ENCODE results near the gene ABCF2.

GRCh38 chr7:151254851-151255250, 27.8 kb upstream of the ABCF2 start:
- TF ChIP-seq RUNX3 (IDR thresholded peaks at IDR 0.05; ENCODE audit: low read length) (no peak), POLR2A (IDR thresholded peaks at IDR 0.05; ENCODE audit: low read depth, low read length) (no peak), ZNF24 (IDR thresholded peaks at IDR 0.05) (no peak), MYC (IDR thresholded peaks at IDR 0.05; ENCODE audit: insufficient read depth, insufficient read length, insufficient replicate concordance, low read length, severe bottlenecking) (no peak), HDGF (IDR thresholded peaks at IDR 0.05) (no peak), CTCF (IDR thresholded peaks at IDR 0.05 in 2 of 3, conservative IDR thresholded peaks at IDR 0.05 in 1 of 3; ENCODE audit: control insufficient read depth in 2 of 3, extremely low read depth in 1 of 3, insufficient read depth in 1 of 3, low read depth in 3 of 3, low read length in 3 of 3) (no peak)
- TF ChIP-seq, protein P1, sequence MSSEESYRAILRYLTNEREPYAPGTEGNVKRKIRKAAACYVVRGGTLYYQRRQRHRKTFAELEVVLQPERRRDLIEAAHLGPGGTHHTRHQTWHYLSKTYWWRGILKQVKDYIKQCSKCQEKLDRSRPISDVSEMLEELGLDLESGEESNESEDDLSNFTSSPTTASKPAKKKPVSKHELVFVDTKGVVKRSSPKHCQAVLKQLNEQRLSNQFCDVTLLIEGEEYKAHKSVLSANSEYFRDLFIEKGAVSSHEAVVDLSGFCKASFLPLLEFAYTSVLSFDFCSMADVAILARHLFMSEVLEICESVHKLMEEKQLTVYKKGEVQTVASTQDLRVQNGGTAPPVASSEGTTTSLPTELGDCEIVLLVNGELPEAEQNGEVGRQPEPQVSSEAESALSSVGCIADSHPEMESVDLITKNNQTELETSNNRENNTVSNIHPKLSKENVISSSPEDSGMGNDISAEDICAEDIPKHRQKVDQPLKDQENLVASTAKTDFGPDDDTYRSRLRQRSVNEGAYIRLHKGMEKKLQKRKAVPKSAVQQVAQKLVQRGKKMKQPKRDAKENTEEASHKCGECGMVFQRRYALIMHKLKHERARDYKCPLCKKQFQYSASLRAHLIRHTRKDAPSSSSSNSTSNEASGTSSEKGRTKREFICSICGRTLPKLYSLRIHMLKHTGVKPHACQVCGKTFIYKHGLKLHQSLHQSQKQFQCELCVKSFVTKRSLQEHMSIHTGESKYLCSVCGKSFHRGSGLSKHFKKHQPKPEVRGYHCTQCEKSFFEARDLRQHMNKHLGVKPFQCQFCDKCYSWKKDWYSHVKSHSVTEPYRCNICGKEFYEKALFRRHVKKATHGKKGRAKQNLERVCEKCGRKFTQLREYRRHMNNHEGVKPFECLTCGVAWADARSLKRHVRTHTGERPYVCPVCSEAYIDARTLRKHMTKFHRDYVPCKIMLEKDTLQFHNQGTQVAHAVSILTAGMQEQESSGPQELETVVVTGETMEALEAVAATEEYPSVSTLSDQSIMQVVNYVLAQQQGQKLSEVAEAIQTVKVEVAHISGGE (CRISPR knock-in tag; IDR thresholded peaks at IDR 0.05) = no peak
